TTC549 (cell line): ENCODE data around the gene PDE9A.

Experiments
- FAIRE-seq: peaks from 2 replicates; lab custom pipeline; 2012; peaks lifted over from hg19 to GRCh38; lab: Jason Lieb, UNC

The PDE9A gene

DNA sequence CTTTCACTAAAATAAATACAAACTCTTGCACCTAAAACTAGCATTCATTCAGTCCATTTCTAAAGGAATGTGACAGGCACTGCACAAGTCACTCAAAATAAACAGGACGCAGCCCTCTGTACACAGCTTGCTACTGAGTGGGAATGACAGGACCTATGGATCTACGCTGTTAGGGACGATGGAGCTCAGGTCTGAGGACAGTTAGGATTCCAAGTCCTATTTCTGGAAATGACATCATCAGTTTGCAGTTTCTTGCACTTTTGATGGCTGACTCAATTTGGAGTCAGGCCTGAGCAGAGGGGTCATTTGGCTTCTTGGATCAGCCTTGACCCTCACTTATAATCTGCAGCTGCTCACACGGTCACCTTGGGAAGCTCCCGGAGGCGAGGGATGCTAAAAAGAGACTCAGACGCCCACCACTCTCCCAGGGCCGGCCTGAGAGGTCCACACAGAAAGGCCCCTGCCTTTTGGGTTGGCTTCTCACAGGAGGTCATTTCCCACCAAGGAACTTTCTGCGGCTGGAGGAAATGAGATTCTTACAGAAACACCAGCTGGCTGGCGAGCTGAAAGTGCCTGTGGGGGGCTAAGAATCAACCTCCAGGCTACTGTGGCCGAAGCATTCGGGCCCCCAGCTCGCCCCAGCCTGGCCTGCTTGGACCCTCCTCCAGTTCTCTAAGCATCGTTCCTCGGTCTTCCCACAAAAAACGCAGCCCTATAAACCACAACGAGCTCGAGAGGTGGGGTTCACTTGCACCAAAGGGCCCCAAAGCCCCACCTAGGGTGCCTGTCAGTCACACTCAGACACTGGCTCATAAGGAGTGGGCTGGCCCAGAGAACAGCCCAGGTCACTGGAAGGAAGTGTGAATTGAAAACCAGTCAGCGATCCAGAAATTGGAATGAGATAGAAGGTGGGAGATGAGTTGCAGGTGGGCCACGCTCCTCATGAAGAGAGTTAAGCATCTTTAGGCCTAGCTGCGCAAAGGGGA lies 8.9 kb upstream of the PDE9A start:
- FAIRE-seq = no peak

DNA sequence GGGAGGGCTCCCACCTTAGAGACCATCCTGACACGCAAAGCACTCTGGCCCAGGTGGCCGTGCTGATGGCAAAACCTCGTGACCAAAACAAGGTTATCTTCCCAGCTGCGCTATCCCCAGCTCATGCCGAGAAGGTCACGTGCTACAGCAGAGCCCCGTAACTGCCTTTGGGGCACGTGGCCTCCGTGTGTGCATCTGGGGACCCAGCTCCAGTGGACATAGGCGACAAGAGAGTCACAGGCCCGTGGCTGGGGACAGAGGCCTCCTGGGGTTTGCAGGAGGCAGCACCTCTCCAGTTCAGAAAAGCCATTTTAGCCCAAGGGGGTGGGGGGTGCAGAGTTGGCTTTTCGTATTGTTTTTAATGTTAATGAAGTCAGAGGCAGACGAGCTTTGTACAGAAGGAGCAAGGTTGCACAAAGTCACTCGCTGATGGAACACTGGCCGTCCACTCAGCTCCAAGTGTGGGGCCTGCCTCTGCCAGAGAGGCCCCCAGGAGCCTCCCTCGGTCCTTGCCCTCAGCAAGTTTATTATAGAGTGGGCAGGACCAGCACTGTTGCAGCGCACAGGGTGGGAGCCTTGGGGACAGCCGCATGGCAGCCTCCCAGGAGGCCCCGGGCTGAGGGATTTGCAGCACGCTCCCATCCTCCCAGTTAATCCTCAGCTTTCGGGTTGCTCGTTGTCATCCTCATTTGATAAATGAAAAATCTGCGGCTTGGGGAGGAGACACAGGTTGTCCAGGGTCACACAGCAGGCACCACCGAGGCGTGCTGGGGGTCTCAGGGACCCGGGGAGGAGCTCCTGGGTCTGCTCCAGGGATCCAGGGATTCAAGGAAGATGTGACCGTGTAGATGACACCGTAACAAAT lies 8.0 kb upstream of the PDE9A start:
- no peak for FAIRE-seq

DNA sequence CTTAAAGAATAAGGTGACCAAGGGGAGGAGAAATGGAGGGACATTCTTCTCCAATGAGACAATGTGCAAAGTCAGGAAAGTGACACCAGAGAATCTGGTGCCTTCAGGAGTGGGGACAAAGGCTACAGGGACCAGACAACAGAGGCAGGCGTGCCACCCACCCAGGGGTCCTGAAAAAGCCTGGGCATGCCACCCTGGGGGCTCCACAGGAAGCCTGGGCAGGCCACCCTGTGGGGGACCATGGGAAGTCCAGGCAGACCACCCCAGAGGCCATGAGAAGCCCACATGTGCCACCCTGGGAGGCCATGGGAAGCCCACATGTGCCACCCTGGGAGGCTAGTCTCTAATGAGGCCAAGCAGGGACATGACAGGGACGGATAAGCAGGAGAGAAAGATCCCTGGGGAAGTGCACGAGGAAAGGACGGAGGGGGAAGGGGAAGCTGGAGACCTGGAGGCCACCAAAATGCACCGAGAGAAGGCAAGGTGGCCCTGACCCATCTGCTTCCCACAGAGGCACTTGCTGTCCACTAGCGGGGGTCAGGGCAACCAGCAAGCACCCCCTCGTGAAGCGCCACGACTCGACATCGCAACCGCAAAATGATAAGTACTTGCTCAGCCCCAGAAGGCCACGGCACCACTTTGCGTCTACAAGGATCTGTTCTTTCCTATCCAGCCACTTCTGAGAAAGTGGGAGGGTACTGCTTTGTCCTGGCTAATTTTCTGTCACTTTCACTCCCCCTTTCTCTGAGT lies 7.2 kb upstream of the PDE9A start:
- no peak for FAIRE-seq

DNA sequence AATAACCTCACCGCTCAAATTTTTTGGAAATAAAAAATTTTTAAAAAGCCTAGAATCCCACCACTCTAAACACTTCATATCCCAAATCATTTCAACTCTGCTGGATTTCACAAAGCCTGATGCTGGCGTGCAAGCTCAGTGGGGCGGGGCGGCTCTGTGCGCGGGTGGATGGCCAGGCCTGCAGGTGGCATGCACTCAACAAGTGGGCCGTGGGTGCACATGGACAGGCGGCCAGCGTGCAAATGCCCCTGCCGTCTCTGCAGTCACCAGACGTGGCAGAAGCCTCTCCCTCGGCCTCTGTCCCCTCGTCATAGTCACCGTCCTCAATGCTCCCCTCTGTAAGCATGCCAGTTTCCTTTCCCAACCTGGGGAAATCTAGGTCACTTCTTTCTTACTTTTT lies 6.6 kb upstream of the PDE9A start:
- FAIRE-seq = no peak

DNA sequence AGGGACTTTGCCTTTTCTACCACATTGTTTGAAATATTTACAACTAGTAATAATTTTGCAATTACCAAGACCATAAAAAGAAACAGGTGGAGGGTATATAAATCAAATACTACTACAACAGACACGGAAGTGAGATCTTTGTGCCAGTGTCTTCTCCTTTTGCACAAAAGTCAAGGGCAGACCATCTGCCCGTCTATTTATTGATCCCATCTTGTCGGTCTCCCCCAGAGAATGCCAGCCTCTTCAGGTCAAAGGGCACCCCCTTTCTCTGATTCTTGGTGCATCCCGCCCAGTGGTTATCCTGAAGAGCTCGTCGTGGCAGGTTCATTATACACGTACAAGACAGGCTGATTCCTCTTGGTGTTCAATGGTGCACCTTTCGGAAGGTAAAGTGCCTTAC lies 4.8 kb upstream of the PDE9A start:
- FAIRE-seq = no peak

DNA sequence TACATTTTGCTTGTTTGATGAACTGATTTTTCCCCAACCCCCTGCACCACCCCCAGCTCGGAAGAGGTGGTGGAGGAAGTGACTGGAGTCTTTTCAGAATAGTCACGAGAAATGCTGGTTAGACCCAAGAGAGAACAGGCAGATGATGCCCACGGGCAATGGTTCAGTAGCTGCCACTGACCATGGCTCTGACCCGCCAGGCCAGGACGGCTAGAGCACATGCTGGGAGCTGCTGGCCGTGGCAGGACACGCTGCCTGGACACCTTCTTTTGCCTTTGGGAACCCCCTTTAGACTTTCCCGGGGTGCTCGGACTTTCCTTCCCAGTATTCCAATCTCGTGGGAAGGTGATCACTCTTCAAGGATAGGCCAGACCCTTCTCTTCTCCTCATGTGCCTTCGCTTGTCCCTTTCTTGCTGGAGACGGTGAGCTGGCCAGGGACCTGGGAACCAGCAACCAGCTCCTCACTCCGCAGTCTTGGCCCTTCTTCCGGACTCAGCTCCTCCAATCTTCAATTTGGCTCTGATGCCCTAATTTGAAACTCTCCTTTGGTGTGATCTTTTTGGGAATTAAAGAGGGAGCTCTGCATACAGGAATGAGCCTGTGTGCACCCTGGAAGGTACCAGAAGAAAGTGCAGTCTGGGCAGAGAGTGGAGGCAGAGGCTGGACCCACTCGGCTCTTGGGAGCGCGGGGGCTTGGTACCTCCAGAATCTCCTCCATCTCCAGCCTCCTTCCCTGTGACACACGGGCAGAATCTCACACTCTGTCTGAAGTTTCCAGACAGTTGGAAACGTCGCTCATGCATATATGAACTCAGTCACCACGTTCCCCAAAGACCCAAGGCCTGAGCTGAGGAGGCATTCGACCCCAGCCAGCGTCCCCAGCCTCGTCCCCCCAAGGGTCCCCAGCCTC lies 4.0 kb upstream of the PDE9A start:
- no peak for FAIRE-seq

DNA sequence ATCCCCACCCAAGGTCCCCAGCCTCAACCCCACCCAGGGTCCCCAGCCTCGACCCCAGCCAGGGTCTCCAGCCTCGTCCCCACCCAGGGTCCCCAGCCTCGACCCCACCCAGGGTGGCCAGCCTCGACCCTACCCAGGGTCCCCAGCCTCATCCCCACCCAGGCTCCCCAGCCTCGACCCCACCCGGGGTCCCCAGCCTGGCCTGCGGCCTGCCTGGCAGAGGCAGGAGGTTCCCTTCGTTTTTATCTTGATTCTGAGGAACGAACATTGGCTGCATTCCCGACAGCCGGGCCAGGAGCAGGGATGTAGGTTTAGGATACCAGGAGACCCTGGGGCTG lies 3.4 kb upstream of the PDE9A start:
- no peak for FAIRE-seq

DNA sequence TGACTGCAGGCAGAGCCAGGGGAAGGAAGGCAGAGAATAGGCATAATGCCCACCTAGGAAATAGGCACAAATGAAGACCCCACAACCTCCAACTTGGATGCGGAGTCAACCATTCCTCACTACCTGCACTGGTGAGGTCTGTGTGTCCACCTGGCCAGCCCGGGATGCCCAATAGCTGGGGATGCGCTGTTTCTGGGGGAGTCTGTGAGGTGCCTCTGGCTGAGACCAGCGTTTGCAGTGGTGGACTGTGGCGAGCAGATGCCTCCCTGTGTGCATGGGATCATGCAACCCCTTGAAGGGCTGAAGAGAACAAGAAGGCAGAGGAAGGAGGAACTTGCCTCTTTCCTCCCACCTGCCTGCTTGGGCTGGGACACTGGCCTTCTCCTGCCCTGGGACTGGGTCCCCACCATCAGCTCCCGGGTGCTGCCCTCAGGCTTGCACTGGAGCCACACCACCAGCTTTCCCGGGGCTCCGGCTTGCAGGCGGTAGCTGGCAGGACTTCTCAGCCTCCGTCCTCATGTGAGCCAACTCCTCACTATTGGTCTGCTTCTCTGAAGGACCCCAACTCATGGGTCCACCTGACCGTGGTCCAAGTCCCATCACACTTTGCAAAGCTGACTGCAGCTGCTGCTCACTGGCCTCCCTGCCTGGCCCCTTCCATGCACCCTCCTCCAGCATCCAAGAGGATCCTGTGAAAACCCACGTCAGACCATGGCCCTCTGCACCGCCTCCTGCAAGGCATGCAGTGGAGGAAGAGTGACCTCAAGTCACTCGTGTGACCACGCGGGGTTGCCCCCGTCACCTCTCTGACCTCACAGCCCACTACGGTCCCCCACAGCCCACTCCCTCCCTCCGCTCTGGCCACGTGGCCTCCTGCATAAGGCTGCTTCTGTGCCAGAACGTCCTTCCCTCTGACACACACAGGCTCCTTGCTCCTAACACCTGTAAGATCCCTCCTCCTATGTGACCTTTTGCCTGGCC lies 2.7 kb upstream of the PDE9A start:
- no peak for FAIRE-seq

DNA sequence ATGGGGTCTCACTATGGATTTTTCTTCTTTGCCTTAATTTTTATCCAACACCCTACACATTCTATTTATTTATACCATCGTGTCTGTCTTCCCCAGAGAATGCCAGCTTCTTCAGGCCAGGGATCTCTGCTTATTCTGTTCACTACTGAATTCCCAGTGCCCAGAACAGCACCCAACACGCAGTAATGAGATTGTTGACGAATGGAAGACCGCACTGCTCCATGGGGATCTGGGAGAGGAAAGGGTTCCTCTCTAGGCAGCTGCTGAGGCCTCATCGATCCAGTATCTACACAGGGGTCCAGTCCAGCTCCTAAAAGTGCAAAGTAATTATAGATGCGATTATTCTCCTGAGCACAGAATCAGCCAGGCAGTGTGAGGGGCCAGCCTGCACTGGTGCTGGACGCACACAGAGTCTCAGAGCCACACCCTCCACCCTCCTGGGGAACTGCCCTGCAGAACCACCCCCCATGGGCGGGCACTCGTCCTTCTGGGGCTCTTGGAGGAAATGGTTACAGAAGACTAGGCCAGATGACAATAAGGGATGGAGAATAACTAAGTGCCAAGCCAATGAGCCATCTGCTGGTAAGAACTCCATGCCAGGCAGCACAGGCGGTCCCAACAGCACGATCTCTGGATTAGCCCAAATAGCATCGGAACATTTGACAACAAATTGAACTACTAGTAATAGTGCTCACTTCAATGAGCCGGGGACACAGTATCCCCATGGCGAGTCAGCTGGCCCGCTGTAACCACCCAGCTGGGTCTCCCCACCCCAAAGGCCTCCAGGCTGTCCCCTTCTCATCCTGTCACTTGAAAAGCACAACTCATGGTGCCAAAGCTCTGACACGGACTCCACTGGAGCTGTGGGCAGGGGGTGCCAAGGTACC lies 1.7 kb upstream of the PDE9A start:
- FAIRE-seq = no peak

DNA sequence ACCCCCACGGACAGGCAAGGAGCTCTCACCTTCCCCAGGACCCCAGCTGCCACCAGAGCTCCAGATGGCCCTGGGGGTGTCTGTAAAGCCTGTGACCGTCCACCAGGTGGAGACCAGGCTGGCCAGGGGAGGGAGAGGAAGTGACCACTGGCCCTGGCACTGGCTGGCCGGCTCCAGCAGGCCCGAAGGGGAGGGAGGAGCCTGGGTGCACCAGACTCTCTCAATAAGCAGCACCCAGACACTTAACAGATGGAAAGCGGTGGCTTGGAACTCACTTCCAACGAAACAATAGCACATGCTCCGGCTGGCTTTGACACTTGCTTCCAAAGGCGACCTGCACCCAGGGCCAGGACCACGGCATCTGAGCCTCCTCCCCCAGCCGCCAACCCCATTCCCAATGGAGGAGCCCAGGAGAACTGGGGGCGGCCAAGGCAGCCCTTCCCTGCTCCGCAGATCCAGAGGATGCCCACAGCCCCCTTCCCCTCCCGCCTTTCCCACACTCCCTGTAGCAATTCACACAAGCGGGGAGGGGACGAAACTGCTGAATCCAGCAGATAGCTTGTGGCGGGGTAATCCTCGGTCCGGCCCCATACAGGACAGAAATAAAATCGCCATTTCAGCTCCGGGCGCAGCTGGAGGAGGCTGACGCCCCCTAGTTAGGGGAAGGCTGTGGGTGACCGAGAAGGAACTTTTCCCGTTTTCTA lies 742 bp upstream of the PDE9A start:
- no peak for FAIRE-seq

DNA sequence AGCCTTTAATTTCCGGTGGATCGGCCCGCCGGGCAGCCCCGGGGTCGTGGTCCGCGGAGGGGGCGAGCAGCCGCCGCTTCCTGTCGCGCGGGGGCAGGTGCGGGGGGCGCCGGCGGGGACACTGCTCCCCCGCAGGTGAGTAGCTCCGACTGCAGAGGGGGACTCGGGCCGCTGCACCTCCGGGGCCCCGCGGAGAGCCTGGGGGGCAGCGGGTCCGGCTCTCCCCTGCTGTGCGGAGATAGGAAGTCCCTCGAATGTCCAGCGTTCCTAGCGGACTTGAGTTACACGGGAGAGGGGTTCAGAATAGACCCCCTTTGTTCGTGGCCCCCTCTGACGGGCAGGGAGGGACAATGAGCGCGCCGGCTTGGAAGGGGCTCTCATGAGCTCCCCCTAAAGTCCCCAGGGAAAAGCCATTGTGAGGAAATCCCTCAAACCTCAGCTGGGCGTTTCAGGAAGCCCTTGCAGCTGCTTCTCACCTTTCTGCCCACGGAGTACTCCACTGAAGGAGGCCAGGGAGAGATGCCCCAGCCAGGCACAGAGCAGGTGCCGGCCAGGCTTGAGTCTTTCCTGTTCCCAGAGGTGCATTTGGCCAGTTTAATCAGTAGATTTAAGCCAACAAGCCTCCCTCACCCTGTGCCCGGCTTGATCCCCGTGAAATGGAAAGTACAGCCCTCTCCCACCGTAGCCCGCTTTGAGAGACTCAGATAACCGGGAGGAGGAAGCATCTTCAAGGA lies 925 bp downstream of the PDE9A start:
- FAIRE-seq = no peak

DNA sequence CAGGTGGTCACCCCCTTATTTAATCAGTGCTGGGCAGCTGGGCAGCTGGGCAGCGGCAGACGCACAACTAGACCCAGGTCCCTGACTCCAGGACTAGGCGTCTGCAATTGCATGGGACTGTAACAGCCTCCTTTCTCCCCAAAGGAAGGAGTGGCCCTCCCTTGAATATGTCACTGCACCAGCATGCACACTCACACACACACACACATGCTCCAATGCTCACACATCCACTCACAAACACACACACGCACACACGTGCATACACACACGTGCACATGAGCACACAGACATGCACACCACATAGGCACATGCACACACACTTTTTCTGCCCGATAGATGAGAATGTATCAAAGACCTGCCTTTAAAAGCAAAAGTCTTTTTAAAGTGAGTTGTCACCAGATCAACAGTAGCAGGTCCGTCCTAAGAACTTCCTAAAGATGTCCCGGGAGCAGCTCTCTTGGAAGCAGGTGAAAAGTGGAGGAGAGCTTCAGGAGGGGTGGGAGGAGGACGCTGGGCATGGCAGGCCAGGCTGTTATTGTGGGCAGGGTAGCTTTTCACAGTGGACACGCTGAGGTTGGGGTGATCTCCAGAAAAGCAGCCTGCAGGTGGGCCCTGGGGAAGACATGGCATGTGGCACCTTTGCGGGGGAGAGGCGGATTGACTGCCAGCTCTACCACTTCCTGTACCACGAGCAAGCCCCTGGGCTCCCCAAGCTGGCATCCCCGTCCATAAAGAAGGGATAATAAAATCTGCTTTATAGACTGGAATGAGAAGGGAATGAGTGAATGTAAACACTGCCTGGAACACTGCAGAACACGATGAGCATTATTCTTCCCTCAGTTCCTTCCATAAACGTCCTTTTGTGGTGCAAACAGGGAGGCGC lies 1.7 kb downstream of the PDE9A start:
- no peak for FAIRE-seq

DNA sequence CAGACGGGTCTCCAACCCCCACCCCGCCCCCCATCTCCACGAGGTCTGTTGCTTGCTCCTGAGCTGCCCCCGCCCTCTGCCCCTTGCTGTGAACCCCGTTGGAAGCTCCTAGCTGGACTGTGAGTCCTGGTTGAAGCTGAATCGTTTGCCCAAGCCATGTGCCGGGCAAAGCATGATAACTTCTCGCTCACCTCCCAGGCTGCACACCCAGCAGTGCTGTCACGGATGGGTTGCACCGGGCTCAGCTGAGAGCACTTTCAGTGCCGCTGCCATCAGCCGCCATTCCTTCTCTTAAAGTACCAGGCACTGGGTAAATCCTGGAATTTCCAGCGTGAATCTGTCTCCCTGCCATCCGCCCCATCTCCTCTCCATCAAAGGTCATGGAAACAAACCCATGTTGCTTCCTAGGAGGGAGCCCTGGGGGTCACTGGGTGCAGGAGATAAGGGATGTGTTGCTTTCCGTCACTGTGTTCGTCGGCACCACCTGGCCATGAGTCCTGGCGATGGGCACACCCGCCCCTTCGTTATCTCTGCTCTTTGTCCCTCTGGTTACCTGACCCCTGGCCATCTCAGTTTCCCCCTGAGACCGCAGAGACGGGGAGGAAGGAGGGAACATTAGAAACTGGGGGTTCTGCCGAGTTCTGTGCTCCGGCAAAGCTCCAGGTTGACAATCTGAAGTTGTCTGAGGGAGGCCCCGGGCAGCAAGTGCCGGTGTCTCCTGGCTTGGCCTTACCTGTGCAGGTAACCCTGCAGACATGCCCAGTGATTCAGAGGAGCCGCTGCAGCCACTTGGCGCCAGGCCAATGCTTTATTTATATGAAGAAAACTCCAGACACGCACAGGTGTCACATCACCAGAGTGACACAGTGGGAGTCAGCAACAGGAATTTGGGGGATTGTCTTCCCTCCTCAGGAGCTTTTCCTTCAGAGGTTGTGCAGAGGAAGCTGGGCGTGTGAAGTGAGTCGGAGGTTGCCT lies 2.7 kb downstream of the PDE9A start:
- FAIRE-seq = no peak

DNA sequence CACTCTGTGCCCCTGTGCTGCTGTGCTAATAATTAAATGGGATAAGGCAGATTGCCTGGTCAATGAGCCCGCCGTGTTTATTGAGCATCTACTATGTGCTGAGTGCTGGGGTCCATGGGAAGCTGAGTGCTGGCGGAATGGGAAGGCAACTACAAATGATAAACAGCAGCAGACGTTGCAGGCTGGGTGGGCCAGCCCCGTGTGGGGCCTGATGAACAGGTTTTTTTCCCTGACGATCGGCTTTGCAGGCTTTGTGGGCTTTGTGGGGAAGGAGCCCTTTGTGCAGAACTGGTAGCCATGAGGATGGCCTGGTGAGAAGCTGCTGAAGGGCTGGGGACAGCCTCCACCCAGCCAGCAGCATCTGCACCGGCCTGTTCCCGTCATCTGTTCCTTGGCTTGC lies 3.5 kb downstream of the PDE9A start:
- FAIRE-seq = no peak

DNA sequence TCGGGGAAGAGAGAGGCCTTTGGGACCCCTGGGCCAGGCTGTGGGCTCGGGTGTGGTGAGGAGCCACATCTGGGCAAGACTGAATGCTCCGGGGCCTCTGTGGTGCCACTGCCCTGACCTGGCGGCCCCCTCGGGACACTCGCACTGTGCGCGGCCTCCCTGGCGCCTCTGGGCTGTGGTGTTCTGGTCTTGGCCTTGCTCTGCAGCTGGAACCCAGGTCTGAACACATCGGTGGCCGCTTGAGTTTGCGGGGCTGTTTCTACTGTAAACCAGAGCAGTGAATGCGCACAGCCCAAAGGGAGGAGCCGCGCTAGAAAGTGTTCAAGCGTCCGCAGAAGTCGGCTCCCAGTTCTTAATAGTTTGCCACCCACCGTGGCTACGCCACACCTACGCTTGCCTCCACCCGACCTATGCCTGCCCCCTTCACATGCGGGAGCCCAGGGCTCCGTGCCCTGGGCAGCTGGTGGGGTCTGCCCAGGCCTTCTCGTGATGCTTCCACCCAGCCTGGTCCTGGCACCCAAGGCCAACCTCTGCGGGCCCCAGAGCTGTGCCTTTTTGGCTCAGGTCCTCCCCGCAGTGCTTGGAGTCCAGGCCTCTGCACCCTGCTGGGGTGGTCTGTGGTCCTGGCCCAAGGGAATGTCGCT lies 4.4 kb downstream of the PDE9A start:
- no peak for FAIRE-seq
